HEK293T (cell line): Measurements from ENCODE around the gene ATP10A.

Experiments
- CTCF ChIA-PET: fragments of 350-600 bp; formaldehyde crosslinking; extraction: SDS; loops from one replicate; lab custom pipeline; 2021; ENCODE audit warnings: antibody characterized with exemption, inconsistent platforms; lab: Yijun Ruan, JAX
- POLR2A ChIA-PET: fragments of 350-600 bp; formaldehyde crosslinking; extraction: SDS; loops from one replicate; lab custom pipeline; 2020; ENCODE audit warnings: antibody characterized with exemption, inconsistent platforms; lab: Yijun Ruan, JAX
- DNase-seq: peaks from one replicate; pipeline ENCODE4 v3.0.0; 2012; ENCODE audit warnings: mixed read lengths; ENCODE audit errors: extremely low spot score
- ARNT ChIP-seq: fragments of 450-650 bp; IDR thresholded peaks from 2 replicates; pipeline ENCODE4 v1.6.1; 2017; ENCODE audit warnings: mild to moderate bottlenecking
- BHLHE40 ChIP-seq: fragments of 450-650 bp; IDR thresholded peaks from 2 replicates; pipeline ENCODE4 v1.6.1; 2016; ENCODE audit warnings: mild to moderate bottlenecking, moderate library complexity, borderline replicate concordance
- CTBP1 ChIP-seq: fragments of 450-650 bp; IDR thresholded peaks from 2 replicates; pipeline ENCODE4 v1.6.1; 2016; ENCODE audit warnings: borderline replicate concordance
- ELF4 ChIP-seq: fragments of 450-650 bp; IDR thresholded peaks from 2 replicates; pipeline ENCODE4 v1.6.1; 2017; ENCODE audit warnings: antibody characterized with exemption
- FOXA1 ChIP-seq: fragments of 450-650 bp; IDR thresholded peaks from 2 replicates; pipeline ENCODE4 v1.6.1; 2016; ENCODE audit warnings: mild to moderate bottlenecking
- FOXK2 ChIP-seq: fragments of 450-650 bp; IDR thresholded peaks from 2 replicates; pipeline ENCODE4 v1.6.1; 2016; ENCODE audit warnings: mild to moderate bottlenecking
- FOXM1 ChIP-seq: fragments of 450-650 bp; IDR thresholded peaks from 2 replicates; pipeline ENCODE4 v1.6.1; 2017; ENCODE audit warnings: mild to moderate bottlenecking, borderline replicate concordance
- HDGF ChIP-seq: fragments of 450-650 bp; IDR thresholded peaks from 2 replicates; pipeline ENCODE4 v1.6.1; 2017; ENCODE audit warnings: antibody characterized with exemption, borderline replicate concordance
- L3MBTL2 ChIP-seq: fragments of 450-650 bp; conservative IDR thresholded peaks from 2 replicates; pipeline ENCODE4 v1.6.1; 2016; ENCODE audit warnings: mild to moderate bottlenecking
- LEF1 ChIP-seq: fragments of 450-650 bp; IDR thresholded peaks from 2 replicates; pipeline ENCODE4 v1.6.1; 2017; ENCODE audit warnings: mild to moderate bottlenecking, borderline replicate concordance
- NFRKB ChIP-seq: fragments of 450-650 bp; IDR thresholded peaks from 2 replicates; pipeline ENCODE4 v1.6.1; 2016; ENCODE audit warnings: mild to moderate bottlenecking, moderate library complexity
- SP1 ChIP-seq: fragments of 450-650 bp; IDR thresholded peaks from 2 replicates; pipeline ENCODE4 v1.6.1; 2017
- SUZ12 ChIP-seq: fragments of 450-650 bp; IDR thresholded peaks from 2 replicates; pipeline ENCODE4 v1.6.1; 2016; ENCODE audit warnings: mild to moderate bottlenecking
- TARDBP ChIP-seq: fragments of 450-650 bp; IDR thresholded peaks from 2 replicates; pipeline ENCODE4 v1.6.1; 2016
- ZNF384 ChIP-seq: fragments of 450-650 bp; IDR thresholded peaks from 2 replicates; pipeline ENCODE4 v1.6.1; 2016
- TF ChIP-seq, protein P1 (sequence below): fragments of 450-650 bp; IDR thresholded peaks from 2 replicates; pipeline ENCODE4 v1.6.1; 2016

ATP10A gene

DNA sequence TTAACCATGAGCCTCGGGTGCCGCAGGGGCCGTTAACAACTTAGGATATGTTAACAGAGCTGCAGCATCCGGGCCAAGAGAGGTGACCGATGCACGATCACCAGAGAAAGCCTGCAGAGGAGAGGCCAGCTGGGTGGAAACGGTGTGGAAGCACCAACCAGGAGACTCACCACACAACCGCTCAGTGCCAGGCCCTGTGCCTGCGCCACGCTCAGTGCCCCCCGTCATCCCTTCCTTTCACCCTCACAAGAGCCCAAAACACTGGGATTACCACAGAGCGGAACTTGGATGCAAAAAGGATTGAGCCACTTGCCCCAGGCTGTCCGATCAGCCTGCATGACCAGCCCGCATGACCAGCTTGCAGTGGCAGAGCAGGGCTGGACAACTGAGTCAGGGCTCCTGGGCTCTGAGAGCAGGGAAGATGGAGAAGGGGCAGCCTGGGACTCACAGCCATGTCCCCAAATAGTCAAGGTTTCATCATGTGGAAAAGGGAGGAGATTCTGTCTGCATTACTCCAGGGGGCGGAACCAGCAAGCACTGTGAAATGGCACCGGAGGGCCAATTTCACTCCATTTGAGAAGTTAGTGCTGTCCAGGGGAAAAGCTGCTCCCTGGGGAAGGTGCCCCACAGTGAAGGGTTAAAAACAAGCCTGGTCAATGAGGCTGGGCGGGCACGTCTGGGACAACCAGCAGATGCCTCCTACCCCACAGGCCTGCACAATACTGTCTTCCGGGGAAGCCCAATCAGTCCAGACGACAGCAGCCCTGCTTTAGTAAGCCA, 156.8 kb downstream of the ATP10A start:
- CTCF ChIA-PET = interaction anchor here (0.6 kb wide), 1 partner anchor 10 kb away, joined by 4 read pairs; no protein-coding TSS in a partner anchor
- TF ChIP-seq L3MBTL2 = no peak
- TF ChIP-seq SUZ12 = no peak
- TF ChIP-seq NFRKB = no peak
- POLR2A ChIA-PET = no interaction called here
- DNase-seq = no peak

DNA sequence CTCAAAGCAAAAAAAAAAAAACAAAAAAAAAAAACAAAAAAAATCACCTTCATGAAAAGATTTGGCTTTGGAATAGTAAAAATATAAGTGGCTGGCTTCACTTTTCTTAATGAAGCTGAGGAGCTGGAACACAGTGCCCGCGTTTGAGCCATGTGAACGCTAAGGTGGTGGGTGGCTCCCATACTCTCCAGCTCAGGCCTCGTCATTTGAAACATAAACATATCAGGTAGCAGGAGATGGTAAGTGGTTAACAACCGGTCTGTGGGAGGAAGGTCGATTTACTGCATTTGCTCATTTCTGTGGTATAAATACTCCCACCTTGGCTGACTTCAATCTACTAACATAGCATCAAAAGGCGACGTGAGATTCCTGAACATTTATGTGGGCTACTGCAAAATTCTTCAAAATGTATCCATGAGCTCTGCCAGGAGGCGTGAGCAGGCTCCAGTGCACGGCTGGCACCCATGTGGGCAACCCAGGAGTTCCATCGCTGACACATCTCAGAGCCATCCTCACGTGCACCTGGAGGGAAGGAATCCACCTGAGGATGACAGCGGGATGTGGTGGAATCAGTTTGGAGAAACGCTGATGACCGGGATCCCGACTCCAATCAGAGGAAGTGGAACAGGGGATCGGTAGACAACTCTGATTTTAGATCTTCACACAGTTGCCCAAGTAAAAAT, 157.6 kb downstream of the ATP10A start:
- POLR2A ChIA-PET = no interaction called here
- TF ChIP-seq BHLHE40 (no peak), ARNT (no peak), CTBP1 (no peak), ELF4 (no peak)
- TF ChIP-seq, protein P1, sequence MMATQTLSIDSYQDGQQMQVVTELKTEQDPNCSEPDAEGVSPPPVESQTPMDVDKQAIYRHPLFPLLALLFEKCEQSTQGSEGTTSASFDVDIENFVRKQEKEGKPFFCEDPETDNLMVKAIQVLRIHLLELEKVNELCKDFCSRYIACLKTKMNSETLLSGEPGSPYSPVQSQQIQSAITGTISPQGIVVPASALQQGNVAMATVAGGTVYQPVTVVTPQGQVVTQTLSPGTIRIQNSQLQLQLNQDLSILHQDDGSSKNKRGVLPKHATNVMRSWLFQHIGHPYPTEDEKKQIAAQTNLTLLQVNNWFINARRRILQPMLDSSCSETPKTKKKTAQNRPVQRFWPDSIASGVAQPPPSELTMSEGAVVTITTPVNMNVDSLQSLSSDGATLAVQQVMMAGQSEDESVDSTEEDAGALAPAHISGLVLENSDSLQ = no peak
- CTCF ChIA-PET = interaction anchor here (0.6 kb wide), 1 partner anchor 10 kb away, joined by 4 read pairs; no protein-coding TSS in a partner anchor
- no peak for DNase-seq

DNA sequence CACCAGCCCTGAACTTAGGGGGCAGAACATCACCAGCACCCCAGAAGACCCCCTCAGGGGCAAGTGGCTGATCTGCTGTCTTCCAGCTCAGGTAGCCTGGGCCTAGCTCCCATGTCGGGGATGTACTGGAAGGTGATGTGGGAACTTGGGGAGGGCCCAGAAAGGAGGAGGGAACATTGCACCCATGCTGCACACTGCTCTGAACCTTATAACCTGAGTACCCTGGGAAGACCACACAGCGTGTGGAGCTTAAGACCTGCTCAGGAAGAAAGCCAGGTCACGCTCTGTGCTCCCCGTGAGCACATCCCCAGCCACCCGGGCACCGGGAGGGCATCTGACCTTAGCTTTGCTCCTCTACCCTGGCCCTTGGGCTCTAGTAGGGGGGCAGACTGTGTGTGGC, 159.4 kb downstream of the ATP10A start:
- TF ChIP-seq FOXK2 (no peak), HDGF (no peak), L3MBTL2 (no peak), LEF1 (no peak), SUZ12 (no peak), FOXM1 (no peak), BHLHE40 (no peak), ZNF384 (no peak), ELF4 (no peak), CTBP1 (no peak), TARDBP (no peak), ARNT (no peak), FOXA1 (no peak), NFRKB (no peak), SP1 (no peak)
- TF ChIP-seq, protein P1 = no peak
- ChIA-PET CTCF (no interaction called here), POLR2A (no interaction called here)
- no peak for DNase-seq

DNA sequence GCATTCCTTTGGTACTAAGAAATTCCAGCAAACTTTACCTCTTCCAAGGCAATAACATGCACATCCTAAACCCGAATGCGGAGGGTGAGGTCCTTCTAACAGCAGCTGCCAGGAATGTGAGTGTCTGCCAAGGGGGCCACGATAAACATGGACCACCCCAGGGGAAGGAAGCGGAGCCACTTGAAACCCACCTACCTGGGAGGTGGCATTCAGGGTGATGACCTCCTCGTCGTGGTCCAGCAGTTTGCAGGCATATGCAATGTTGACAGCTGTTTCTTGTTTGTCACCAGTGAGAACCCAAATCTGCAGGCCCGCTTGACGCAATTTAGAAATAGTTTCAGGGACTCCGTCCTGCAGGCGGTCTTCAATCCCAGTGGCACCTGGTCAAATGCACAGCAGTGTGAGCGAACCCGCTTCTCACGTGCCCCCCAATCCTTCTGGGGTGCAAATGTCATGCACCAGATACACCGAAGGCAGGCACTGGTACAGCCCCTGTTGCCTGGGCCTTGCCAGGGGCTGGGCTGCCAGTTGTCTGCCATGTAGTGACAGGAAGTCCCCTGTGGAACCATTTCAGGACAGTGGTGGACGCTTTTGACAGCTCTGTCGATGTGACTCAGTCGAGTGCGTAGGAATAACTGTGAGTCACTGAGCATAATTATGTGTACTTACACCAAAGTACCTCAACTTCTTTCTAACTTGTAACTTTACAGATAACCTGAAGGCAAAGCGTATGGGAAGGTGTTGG, 161.2 kb downstream of the ATP10A start:
- DNase-seq = no peak
- ChIA-PET CTCF (no interaction called here), POLR2A (no interaction called here)
- TF ChIP-seq, protein P1 = no peak
- TF ChIP-seq ELF4 (no peak), L3MBTL2 (no peak), SP1 (no peak), CTBP1 (no peak), TARDBP (no peak), HDGF (no peak), BHLHE40 (no peak)

DNA sequence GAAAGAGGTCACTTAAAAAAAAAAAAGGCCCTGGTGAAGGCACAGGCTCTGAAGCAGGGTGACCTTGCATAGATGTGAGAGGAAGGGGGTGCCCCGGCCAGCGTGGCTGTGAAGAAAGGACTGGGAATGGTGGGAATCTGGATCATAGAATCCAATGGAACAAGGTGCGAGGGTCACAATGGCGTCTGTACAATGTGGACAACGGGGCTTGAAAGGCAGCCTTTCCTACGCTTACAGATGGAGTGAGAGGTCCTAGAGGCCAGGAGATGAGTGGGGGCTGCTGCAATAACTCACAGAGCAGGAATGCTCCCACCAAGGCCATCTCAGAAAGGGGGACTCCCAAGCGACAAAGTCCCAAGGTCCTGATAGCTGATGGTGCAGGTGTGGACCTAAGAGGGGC, 162.2 kb downstream of the ATP10A start:
- no peak for DNase-seq
- TF ChIP-seq SUZ12 (no peak), CTBP1 (no peak), SP1 (no peak), ARNT (no peak)
- ChIA-PET CTCF (no interaction called here), POLR2A (no interaction called here)

DNA sequence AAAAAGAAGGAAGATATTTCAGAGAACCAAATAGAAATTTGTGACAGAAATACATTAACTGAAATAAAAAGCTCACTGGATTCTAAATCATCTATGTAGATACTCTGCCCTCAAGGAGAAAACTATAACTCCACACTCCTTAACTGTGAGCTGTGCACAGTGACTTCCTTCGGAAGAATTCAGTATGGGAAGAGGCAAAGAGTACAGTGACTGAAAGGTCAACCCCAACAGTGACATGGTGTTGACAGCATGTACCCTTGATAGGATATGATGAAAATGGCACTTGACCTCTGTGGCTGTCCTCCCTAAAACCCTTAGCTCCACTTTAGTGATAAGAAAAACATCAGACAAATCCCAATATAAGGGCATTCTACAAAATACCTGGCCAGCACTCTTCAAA, 165.5 kb downstream of the ATP10A start:
- no peak for DNase-seq
- ChIA-PET POLR2A (no interaction called here), CTCF (interaction anchor here (2.2 kb wide), 1 partner anchor 12 kb away, joined by 9 read pairs; no protein-coding TSS in a partner anchor)
- TF ChIP-seq SUZ12 (no peak), FOXA1 (no peak), FOXM1 (no peak), FOXK2 (no peak)
